SK-N-SH (cell line): ENCODE measurements around the gene LPP.

ENCODE experiments used
- EZH2phosphoT487 ChIP-seq: fragments of 200-600 bp; sonication (generic); IDR thresholded peaks from 2 replicates; pipeline ENCODE4 v1.6.1; 2017; ENCODE audit warnings: low read depth, mixed run types, mild to moderate bottlenecking, antibody characterized with exemption, moderate library complexity, borderline replicate concordance
- SIN3A ChIP-seq: IDR thresholded peaks from 2 replicates; pipeline ENCODE4 v1.6.1; 2012; ENCODE audit warnings: low read depth, mild to moderate bottlenecking, low read length, moderate library complexity, borderline replicate concordance
- TF ChIP-seq, protein P1 (sequence below): fragments of 200-600 bp; sonication (generic); IDR thresholded peaks from 2 replicates; pipeline ENCODE4 v1.6.1; 2017; ENCODE audit warnings: antibody characterized with exemption, mild to moderate bottlenecking, moderate library complexity

DNA sequence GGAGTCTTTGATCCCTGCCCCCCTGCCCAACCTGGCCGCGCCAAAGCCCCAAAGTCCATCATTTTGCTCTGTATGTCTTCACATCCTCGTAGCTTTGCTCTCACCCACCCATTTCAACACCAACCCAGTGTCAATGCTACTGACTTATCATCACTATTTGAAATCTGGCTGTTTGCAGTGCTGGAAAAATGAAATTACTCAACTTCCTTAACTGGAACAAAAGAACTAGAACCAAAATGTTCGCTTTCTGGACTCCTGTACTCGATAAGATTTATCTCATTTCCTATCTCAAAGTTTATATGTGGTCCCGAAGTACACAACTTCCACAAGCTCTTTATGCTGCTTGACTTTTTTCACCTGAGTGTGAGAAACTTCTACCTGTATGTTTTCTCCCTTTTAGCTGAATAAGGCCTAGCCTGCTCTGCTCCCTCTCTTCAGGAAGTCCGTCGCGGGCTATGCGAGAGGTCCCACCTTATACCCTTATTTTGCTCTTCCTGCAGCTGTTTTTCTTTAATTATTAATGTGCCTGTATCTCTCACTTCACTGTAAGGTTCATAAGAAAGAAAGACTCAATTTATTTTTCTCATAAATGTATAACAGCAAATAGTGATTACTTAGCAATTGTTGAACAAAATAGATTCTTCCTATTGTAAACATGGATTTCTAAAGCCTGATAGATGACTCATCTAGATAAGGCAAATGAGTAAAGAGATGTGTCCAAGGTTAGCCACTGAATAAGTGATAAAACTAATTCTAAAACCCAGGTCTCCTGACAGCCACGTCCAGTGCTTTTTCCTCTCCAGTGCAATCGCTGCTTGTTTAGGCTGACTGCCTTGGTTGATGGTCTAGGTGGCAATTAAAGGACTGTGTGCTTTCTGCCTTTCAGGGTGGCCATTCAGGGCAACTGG, 553.7 kb downstream of the LPP start:
- TF ChIP-seq SIN3A = no peak
- TF ChIP-seq, protein P1, sequence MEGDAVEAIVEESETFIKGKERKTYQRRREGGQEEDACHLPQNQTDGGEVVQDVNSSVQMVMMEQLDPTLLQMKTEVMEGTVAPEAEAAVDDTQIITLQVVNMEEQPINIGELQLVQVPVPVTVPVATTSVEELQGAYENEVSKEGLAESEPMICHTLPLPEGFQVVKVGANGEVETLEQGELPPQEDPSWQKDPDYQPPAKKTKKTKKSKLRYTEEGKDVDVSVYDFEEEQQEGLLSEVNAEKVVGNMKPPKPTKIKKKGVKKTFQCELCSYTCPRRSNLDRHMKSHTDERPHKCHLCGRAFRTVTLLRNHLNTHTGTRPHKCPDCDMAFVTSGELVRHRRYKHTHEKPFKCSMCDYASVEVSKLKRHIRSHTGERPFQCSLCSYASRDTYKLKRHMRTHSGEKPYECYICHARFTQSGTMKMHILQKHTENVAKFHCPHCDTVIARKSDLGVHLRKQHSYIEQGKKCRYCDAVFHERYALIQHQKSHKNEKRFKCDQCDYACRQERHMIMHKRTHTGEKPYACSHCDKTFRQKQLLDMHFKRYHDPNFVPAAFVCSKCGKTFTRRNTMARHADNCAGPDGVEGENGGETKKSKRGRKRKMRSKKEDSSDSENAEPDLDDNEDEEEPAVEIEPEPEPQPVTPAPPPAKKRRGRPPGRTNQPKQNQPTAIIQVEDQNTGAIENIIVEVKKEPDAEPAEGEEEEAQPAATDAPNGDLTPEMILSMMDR = no peak
- TF ChIP-seq EZH2phosphoT487 = no peak
